H9 (cell line): ENCODE measurements around the gene KIAA1671. TPM values are rescaled to one million over a fixed set of nuclear protein-coding genes. Genes with fewer than 3 reads are reported as not detected.

ENCODE experiments used
- DNase-seq: peaks from one replicate; pipeline ENCODE4 v3.0.0-alpha.2; 2017
- H2AFZ ChIP-seq: one replicate; pipeline ENCODE4 v1.6.1; 2013; ENCODE audit warnings: mild to moderate bottlenecking, low read length, control low read depth, moderate library complexity
- H2AK5ac ChIP-seq: 2 replicates; pipeline ENCODE4 v1.6.1; 2013; ENCODE audit warnings: low read length, control low read depth, mixed read lengths; ENCODE audit not compliant: insufficient read length
- H2BK120ac ChIP-seq: one replicate; pipeline ENCODE4 v1.6.1; 2013; ENCODE audit warnings: low read depth, mild to moderate bottlenecking, low read length, control low read depth, inconsistent platforms; ENCODE audit not compliant: poor library complexity, severe bottlenecking
- H2BK12ac ChIP-seq: 2 replicates; pipeline ENCODE4 v1.6.1; 2013; ENCODE audit warnings: low read length, control low read depth, mixed read lengths, low read depth; ENCODE audit not compliant: insufficient read length
- H2BK15ac ChIP-seq: 2 replicates; pipeline ENCODE4 v1.6.1; 2013; ENCODE audit warnings: low read depth, low read length, control low read depth
- H2BK20ac ChIP-seq: one replicate; pipeline ENCODE4 v1.6.1; 2013; ENCODE audit warnings: low read depth, mild to moderate bottlenecking, low read length, control low read depth, inconsistent platforms; ENCODE audit not compliant: poor library complexity, severe bottlenecking
- H2BK5ac ChIP-seq: 2 replicates; pipeline ENCODE4 v1.6.1; 2013; ENCODE audit warnings: low read length, control low read depth, mixed read lengths; ENCODE audit not compliant: insufficient read length
- H3K14ac ChIP-seq: 2 replicates; pipeline ENCODE4 v1.6.1; 2013; ENCODE audit warnings: low read length, control low read depth; ENCODE audit not compliant: insufficient read depth
- H3K18ac ChIP-seq: 2 replicates; pipeline ENCODE4 v1.6.1; 2013; ENCODE audit warnings: low read depth, mild to moderate bottlenecking, mixed read lengths, low read length, control low read depth; ENCODE audit not compliant: insufficient read length
- H3K23ac ChIP-seq: 2 replicates; pipeline ENCODE4 v1.6.1; 2013; ENCODE audit warnings: low read length, control low read depth, mixed read lengths, low read depth; ENCODE audit not compliant: insufficient read length
- H3K23me2 ChIP-seq: 2 replicates; pipeline ENCODE4 v1.6.1; 2013; ENCODE audit warnings: low read depth, mild to moderate bottlenecking, mixed read lengths, low read length, control low read depth; ENCODE audit not compliant: insufficient read length, poor library complexity, severe bottlenecking
- H3K27ac ChIP-seq: 2 replicates; pipeline ENCODE4 v1.5.1; 2013; ENCODE audit warnings: low read length, control low read depth, mixed read lengths, low read depth; ENCODE audit not compliant: insufficient read length
- H3K27me3 ChIP-seq: 2 replicates; pipeline ENCODE4 v1.6.1; 2013; ENCODE audit warnings: low read length, control low read depth, inconsistent platforms; ENCODE audit not compliant: insufficient read depth
- H3K4ac ChIP-seq: 2 replicates; pipeline ENCODE4 v1.6.1; 2013; ENCODE audit warnings: low read depth, mild to moderate bottlenecking, control low read depth, inconsistent platforms, low read length, moderate library complexity
- H3K4me1 ChIP-seq: 2 replicates; pipeline ENCODE4 v1.6.1; 2013; ENCODE audit warnings: low read length, control low read depth, inconsistent platforms; ENCODE audit not compliant: insufficient read depth
- H3K4me2 ChIP-seq: 2 replicates; pipeline ENCODE4 v1.6.1; 2013; ENCODE audit warnings: low read length, control low read depth, mixed read lengths; ENCODE audit not compliant: insufficient read length, insufficient read depth
- H3K56ac ChIP-seq: 2 replicates; pipeline ENCODE4 v1.6.1; 2013; ENCODE audit warnings: low read depth, mild to moderate bottlenecking, mixed read lengths, low read length, control low read depth; ENCODE audit not compliant: insufficient read length
- H3K79me1 ChIP-seq: 2 replicates; pipeline ENCODE4 v1.6.1; 2013; ENCODE audit warnings: low read depth, mild to moderate bottlenecking, moderate library complexity, low read length, control low read depth, inconsistent platforms; ENCODE audit not compliant: insufficient read depth, poor library complexity, severe bottlenecking
- H3K79me2 ChIP-seq: 2 replicates; pipeline ENCODE4 v1.6.1; 2013; ENCODE audit warnings: low read length, control low read depth, inconsistent platforms; ENCODE audit not compliant: insufficient read depth
- H3K9ac ChIP-seq: 2 replicates; pipeline ENCODE4 v1.6.1; 2013; ENCODE audit warnings: low read length, control low read depth, mixed read lengths; ENCODE audit not compliant: insufficient read length; ENCODE audit errors: extremely low read depth
- H3K9me3 ChIP-seq: one replicate; pipeline ENCODE4 v1.6.1; 2013; ENCODE audit warnings: low read depth, low read length, inconsistent platforms; ENCODE audit not compliant: control insufficient read depth
- H3T11ph ChIP-seq: one replicate; pipeline ENCODE4 v1.6.1; 2013; ENCODE audit warnings: mild to moderate bottlenecking, low read length, control low read depth, inconsistent platforms
- H4K20me1 ChIP-seq: one replicate; pipeline ENCODE4 v1.6.1; 2013; ENCODE audit not compliant: control insufficient read depth, insufficient read length, insufficient read depth
- H4K5ac ChIP-seq: 2 replicates; pipeline ENCODE4 v1.6.1; 2013; ENCODE audit warnings: low read depth, mild to moderate bottlenecking, mixed read lengths, low read length, control low read depth; ENCODE audit not compliant: insufficient read length
- H4K8ac ChIP-seq: replicated peaks from 2 replicates; pipeline ENCODE4 v1.6.1; 2013; ENCODE audit warnings: low read length, control low read depth, mixed read lengths, low read depth; ENCODE audit not compliant: insufficient read length
- H4K91ac ChIP-seq: 2 replicates; pipeline ENCODE4 v1.6.1; 2013; ENCODE audit warnings: low read depth, mild to moderate bottlenecking, moderate library complexity, mixed read lengths, low read length, control low read depth; ENCODE audit not compliant: insufficient read length
- H3K27ac Mint-ChIP-seq, 3 experiments: 2 replicates in 2 of 3; 3 replicates in 1 of 3; pipeline ENCODE4 v1.8.0; 2020 to 2021; ENCODE audit warnings: mixed read lengths in 3 of 3, mild to moderate bottlenecking in 1 of 3, moderate library complexity in 1 of 3
- H3K27me3 Mint-ChIP-seq: 2 replicates; pipeline ENCODE4 v1.8.0; 2021; ENCODE audit warnings: low read depth, mild to moderate bottlenecking, moderate library complexity, mixed read lengths
- H3K36me3 Mint-ChIP-seq, 3 experiments: 2 replicates in 2 of 3; 3 replicates in 1 of 3; pipeline ENCODE4 v1.8.0; 2020 to 2021; ENCODE audit warnings: low read depth in 3 of 3, mixed read lengths in 3 of 3; ENCODE audit not compliant: insufficient read depth in 1 of 3
- H3K4me1 Mint-ChIP-seq, 2 experiments: 2 replicates each; pipeline ENCODE4 v1.8.0; 2020; ENCODE audit warnings: mixed read lengths in 2 of 2
- H3K4me3 Mint-ChIP-seq, 2 experiments: 2 replicates in 1 of 2; 3 replicates in 1 of 2; pipeline ENCODE4 v1.8.0; 2020 to 2021; ENCODE audit warnings: mild to moderate bottlenecking in 2 of 2, mixed read lengths in 2 of 2, moderate library complexity in 1 of 2
- H3K9me3 Mint-ChIP-seq, 2 experiments: 2 replicates in 1 of 2; 3 replicates in 1 of 2; pipeline ENCODE4 v1.8.0; 2020; ENCODE audit warnings: mild to moderate bottlenecking in 2 of 2, mixed read lengths in 2 of 2, moderate library complexity in 1 of 2
- WGBS: extraction: QIAGEN DNeasy Blood & Tissue Kit; methylation state at CpG from one replicate; pipeline ENCODE4 v1.1.7; 2013; ENCODE audit warnings: missing lambda C conversion rate, low lambda C conversion rate, mixed read lengths; ENCODE audit not compliant: insufficient read length; ENCODE audit errors: extremely low coverage; 5-methylcytosine and 5-hydroxymethylcytosine counted together
- total RNA-seq: library from RNA; stranded (reverse); gene quantifications from 2 replicates; pipeline ENCODE4 v1.2.1, GENCODE V29; 2021
- TF ChIP-seq, protein P1 (sequence below): fragments of 200-600 bp; sonication (generic); conservative IDR thresholded peaks from 3 replicates; pipeline ENCODE4 v1.8.0; 2021; ENCODE audit warnings: antibody characterized with exemption, mild to moderate bottlenecking

Gene KIAA1671
- total RNA-seq, 1 experiment from 2014 or later: 22.6 TPM

DNA sequence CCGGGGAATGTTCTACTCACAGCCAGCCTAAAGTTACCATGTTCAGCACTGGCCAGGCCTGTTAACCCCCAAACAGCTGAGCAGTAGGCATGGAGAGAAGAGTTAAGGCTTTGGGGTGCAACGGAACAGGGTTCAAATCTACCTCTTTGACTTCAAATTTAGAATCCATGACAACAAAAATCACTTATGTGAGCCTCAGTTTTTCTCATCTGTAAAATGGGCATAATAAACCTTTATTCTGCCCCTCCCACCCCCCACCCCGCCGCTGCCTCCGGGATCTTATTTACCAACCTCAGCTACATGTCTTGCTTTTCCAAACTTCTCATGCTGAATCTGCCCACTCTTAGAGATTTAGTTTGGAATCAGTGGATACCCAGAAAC lies 134.4 kb downstream of the KIAA1671 start:
- Histone ChIP-seq H3K27me3 (no peaks in the 10 kb centered on the region), H4K91ac (no peak overlapping the region), H3K56ac (no peak overlapping the region), H3K4me1 (no peaks in the 10 kb centered on the region), H3K14ac (no peak overlapping the region), H2AK5ac (no peak overlapping the region), H3K79me2 (no peaks in the 10 kb centered on the region), H3K9me3 (no peaks in the 10 kb centered on the region), H2BK5ac (no peak overlapping the region), H3K23ac (no peak overlapping the region), H2BK120ac (no peak overlapping the region), H2BK12ac (no peak overlapping the region), H3T11ph (no peak overlapping the region), H3K23me2 (no peaks in the 10 kb centered on the region), H2AFZ (no peak overlapping the region), H3K27ac (no peak overlapping the region), H4K5ac (no peak overlapping the region), H2BK20ac (no peak overlapping the region), H4K8ac (no peak overlapping the region), H2BK15ac (no peak overlapping the region), H3K9ac (no peak overlapping the region), H3K4ac (no peak overlapping the region), H3K79me1 (no peaks in the 10 kb centered on the region), H4K20me1 (peaks cover 4% of the 10 kb centered on the region), H3K4me2 (no peak overlapping the region), H3K18ac (no peak overlapping the region)
- Mint-ChIP-seq H3K4me1 (peaks cover 13 to 18% of the 10 kb centered on the region in 2 experiments), H3K4me3 (no peak overlapping the region), H3K27me3 (no peaks in the 10 kb centered on the region), H3K27ac (no peak overlapping the region), H3K9me3 (no peaks in the 10 kb centered on the region), H3K36me3 (no peaks in the 10 kb centered on the region)
- TF ChIP-seq, protein P1, sequence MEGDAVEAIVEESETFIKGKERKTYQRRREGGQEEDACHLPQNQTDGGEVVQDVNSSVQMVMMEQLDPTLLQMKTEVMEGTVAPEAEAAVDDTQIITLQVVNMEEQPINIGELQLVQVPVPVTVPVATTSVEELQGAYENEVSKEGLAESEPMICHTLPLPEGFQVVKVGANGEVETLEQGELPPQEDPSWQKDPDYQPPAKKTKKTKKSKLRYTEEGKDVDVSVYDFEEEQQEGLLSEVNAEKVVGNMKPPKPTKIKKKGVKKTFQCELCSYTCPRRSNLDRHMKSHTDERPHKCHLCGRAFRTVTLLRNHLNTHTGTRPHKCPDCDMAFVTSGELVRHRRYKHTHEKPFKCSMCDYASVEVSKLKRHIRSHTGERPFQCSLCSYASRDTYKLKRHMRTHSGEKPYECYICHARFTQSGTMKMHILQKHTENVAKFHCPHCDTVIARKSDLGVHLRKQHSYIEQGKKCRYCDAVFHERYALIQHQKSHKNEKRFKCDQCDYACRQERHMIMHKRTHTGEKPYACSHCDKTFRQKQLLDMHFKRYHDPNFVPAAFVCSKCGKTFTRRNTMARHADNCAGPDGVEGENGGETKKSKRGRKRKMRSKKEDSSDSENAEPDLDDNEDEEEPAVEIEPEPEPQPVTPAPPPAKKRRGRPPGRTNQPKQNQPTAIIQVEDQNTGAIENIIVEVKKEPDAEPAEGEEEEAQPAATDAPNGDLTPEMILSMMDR: no peak
- no CpG with 5 or more reads among the region's 5 CpGs for WGBS
- no peak for DNase-seq
